Neural cell (in vitro differentiated cells): ENCODE measurements around the gene UGT1A6. TPM values are rescaled to one million over a fixed set of nuclear protein-coding genes. Genes with fewer than 3 reads are reported as not detected.

Source experiments
- H2AFZ ChIP-seq: fragments of 200-600, 300-800 bp; sonication (generic), shearing (Covaris generic); 2 replicates; pipeline ENCODE4 v1.6.0; 2014; ENCODE audit warnings: low read depth, mild to moderate bottlenecking, antibody characterized with exemption, low read length, moderate library complexity
- H3F3A ChIP-seq: fragments of 200-600 bp; shearing (Covaris generic); 2 replicates; pipeline ENCODE4 v1.6.1; 2016; ENCODE audit warnings: mild to moderate bottlenecking, moderate library complexity, mixed read lengths, antibody characterized with exemption, low read length; ENCODE audit not compliant: insufficient read depth, poor library complexity, severe bottlenecking
- H3K27ac ChIP-seq: fragments of 200-600, 300-800 bp; sonication (generic), shearing (Covaris generic); 2 replicates; pipeline ENCODE4 v1.5.1; 2014; ENCODE audit warnings: mild to moderate bottlenecking, low read length, moderate library complexity
- H3K27me3 ChIP-seq: fragments of 300-800, 200-600 bp; sonication (generic), shearing (Covaris generic); 2 replicates; pipeline ENCODE4 v1.6.0; 2014; ENCODE audit warnings: mild to moderate bottlenecking, low read depth, low read length, moderate library complexity; ENCODE audit not compliant: insufficient read depth
- H3K36me3 ChIP-seq: fragments of 300-800, 200-600 bp; sonication (generic), shearing (Covaris generic); 2 replicates; pipeline ENCODE4 v1.5.1; 2014; ENCODE audit warnings: mild to moderate bottlenecking, antibody characterized with exemption, low read length, moderate library complexity; ENCODE audit not compliant: insufficient read depth
- H3K4me2 ChIP-seq: fragments of 300-800, 200-600 bp; sonication (generic), shearing (Covaris generic); 2 replicates; pipeline ENCODE4 v1.6.0; 2014; ENCODE audit warnings: mild to moderate bottlenecking, low read length
- H3K4me3 ChIP-seq: fragments of 300-800, 200-600 bp; sonication (generic), shearing (Covaris generic); 2 replicates; pipeline ENCODE4 v1.5.1; 2014; ENCODE audit warnings: mild to moderate bottlenecking, low read length, moderate library complexity
- H3K79me2 ChIP-seq: fragments of 200-600 bp; shearing (Covaris generic); replicated peaks from 2 replicates; pipeline ENCODE4 v1.6.0; 2014; ENCODE audit warnings: mild to moderate bottlenecking, low read length, moderate library complexity; ENCODE audit not compliant: insufficient read depth
- H3K9ac ChIP-seq: fragments of 300-800, 200-600 bp; sonication (generic), shearing (Covaris generic); 2 replicates; pipeline ENCODE4 v1.6.1; 2016; ENCODE audit warnings: mild to moderate bottlenecking, low read length, mixed read lengths
- H3K9me2 ChIP-seq: fragments of 200-600 bp; shearing (Covaris generic); 2 replicates; pipeline ENCODE4 v1.6.1; 2016; ENCODE audit warnings: mild to moderate bottlenecking, low read length, mixed read lengths; ENCODE audit not compliant: insufficient read depth
- H3K9me3 ChIP-seq: fragments of 200-600, 300-800 bp; sonication (generic), shearing (Covaris generic); 2 replicates; pipeline ENCODE4 v1.6.1; 2016; ENCODE audit warnings: mild to moderate bottlenecking, mixed run types, low read length, moderate library complexity, mixed read lengths
- H4K20me1 ChIP-seq: fragments of 200-600 bp; shearing (Covaris generic); 2 replicates; pipeline ENCODE4 v1.6.1; 2016; ENCODE audit warnings: mild to moderate bottlenecking, mixed run types; ENCODE audit not compliant: insufficient read depth
- CTCF ChIP-seq: fragments of 450-650 bp; IDR thresholded peaks from 2 replicates; pipeline ENCODE4 v1.5.1; 2014; ENCODE audit warnings: antibody characterized with exemption, mild to moderate bottlenecking, moderate library complexity; ENCODE audit not compliant: poor library complexity, severe bottlenecking
- EP300 ChIP-seq: fragments of 450-650 bp; conservative IDR thresholded peaks from 2 replicates; pipeline ENCODE4 v1.6.1; 2014; ENCODE audit warnings: antibody characterized with exemption, mild to moderate bottlenecking, moderate library complexity; ENCODE audit not compliant: poor library complexity, severe bottlenecking
- EZH2 ChIP-seq: fragments of 200-600, 300-800 bp; shearing (Covaris generic), sonication (generic); IDR thresholded peaks from 2 replicates; pipeline ENCODE4 v1.6.1; 2014; ENCODE audit warnings: antibody characterized with exemption, low read length, borderline replicate concordance, mild to moderate bottlenecking; ENCODE audit not compliant: insufficient read depth, poor library complexity, severe bottlenecking
- MXI1 ChIP-seq: fragments of 450-650 bp; conservative IDR thresholded peaks from 2 replicates; pipeline ENCODE4 v1.6.1; 2014; ENCODE audit warnings: antibody characterized with exemption, mild to moderate bottlenecking; ENCODE audit not compliant: poor library complexity, severe bottlenecking
- POLR2AphosphoS5 ChIP-seq: IDR thresholded peaks from 2 replicates; pipeline ENCODE4 v1.6.1; 2012
- RAD21 ChIP-seq: fragments of 450-650 bp; conservative IDR thresholded peaks from 2 replicates; pipeline ENCODE4 v1.6.1; 2014; ENCODE audit warnings: antibody characterized with exemption, mild to moderate bottlenecking, moderate library complexity
- REST ChIP-seq: IDR thresholded peaks from 2 replicates; pipeline ENCODE4 v1.6.1; 2012; ENCODE audit warnings: borderline replicate concordance
- SMC3 ChIP-seq: fragments of 450-650 bp; conservative IDR thresholded peaks from 2 replicates; pipeline ENCODE4 v1.6.1; 2014; ENCODE audit warnings: antibody characterized with exemption, mild to moderate bottlenecking, moderate library complexity; ENCODE audit not compliant: poor library complexity
- TAF1 ChIP-seq: IDR thresholded peaks from 2 replicates; pipeline ENCODE4 v1.6.1; 2012; ENCODE audit warnings: low read depth
- polyA plus RNA-seq: library from polyadenylated mRNA; depleted of rRNA; stranded (reverse); fragments of >200 nt; gene quantifications from 2 replicates; pipeline ENCODE4 v1.2.3, GENCODE V29; 2014

UGT1A6 gene
- polyA plus RNA-seq, 1 donor from 2014 or later = not detected

GRCh38 chr2:233811732-233812131 lies 119.0 kb downstream of the UGT1A6 start:
- no peaks in the 10 kb centered on the region for H3K9me2 ChIP-seq
- no peaks in the 10 kb centered on the region for H3F3A ChIP-seq
- H3K4me3 ChIP-seq = no peak overlapping the region
- no peaks in the 10 kb centered on the region for H3K27me3 ChIP-seq
- H2AFZ ChIP-seq = no peak overlapping the region
- no peaks in the 10 kb centered on the region for H3K9me3 ChIP-seq
- H3K4me2 ChIP-seq = no peak overlapping the region
- H4K20me1 ChIP-seq = no peaks in the 10 kb centered on the region
- no peaks in the 10 kb centered on the region for H3K36me3 ChIP-seq
- no peak overlapping the region for H3K27ac ChIP-seq
- no peak for TF ChIP-seq EP300
- no peak for TF ChIP-seq RAD21
- no peak for TF ChIP-seq POLR2AphosphoS5
- no peak overlapping the region for H3K9ac ChIP-seq
- H3K79me2 ChIP-seq = no peaks in the 10 kb centered on the region

GRCh38 chr2:233813236-233814055 lies 120.8 kb downstream of the UGT1A6 start:
- Histone ChIP-seq H3K9me2 (no peaks in the 10 kb centered on the region), H4K20me1 (no peaks in the 10 kb centered on the region), H3K79me2 (no peaks in the 10 kb centered on the region), H3K27me3 (no peaks in the 10 kb centered on the region), H3F3A (no peaks in the 10 kb centered on the region), H3K4me3 (no peak overlapping the region), H3K27ac (no peak overlapping the region), H3K9ac (no peak overlapping the region), H3K4me2 (no peak overlapping the region), H3K9me3 (no peaks in the 10 kb centered on the region), H2AFZ (no peak overlapping the region), H3K36me3 (no peaks in the 10 kb centered on the region)
- TF ChIP-seq CTCF = no peak
- TF ChIP-seq POLR2AphosphoS5 = no peak
- TF ChIP-seq TAF1 = no peak
- TF ChIP-seq EP300 = no peak
- TF ChIP-seq SMC3 = no peak
- no peak for TF ChIP-seq RAD21
- TF ChIP-seq MXI1 = no peak

- TF ChIP-seq EP300 (no peak), POLR2AphosphoS5 (no peak), SMC3 (no peak), EZH2 (no peak), REST (no peak), RAD21 (no peak), CTCF (no peak), MXI1 (no peak), TAF1 (no peak)
- Histone ChIP-seq H4K20me1 (no peaks in the 10 kb centered on the region), H3K9me2 (no peaks in the 10 kb centered on the region), H2AFZ (no peak overlapping the region), H3F3A (no peaks in the 10 kb centered on the region), H3K36me3 (no peaks in the 10 kb centered on the region), H3K9ac (no peak overlapping the region), H3K9me3 (no peaks in the 10 kb centered on the region), H3K4me2 (no peak overlapping the region), H3K4me3 (no peak overlapping the region), H3K79me2 (no peaks in the 10 kb centered on the region), H3K27ac (no peak overlapping the region), H3K27me3 (no peaks in the 10 kb centered on the region)
Observed at GRCh38 chr2:233814056-233814835, 121.6 kb downstream of the UGT1A6 start.
